H1 (cell line): ENCODE measurements around the gene DOCK10.

Experiments
- CTCF ChIP-seq, 3 experiments: IDR thresholded peaks; 1 replicate in 2 of 3; 2 replicates in 1 of 3; pipeline versions ENCODE4 v1.5.1 to v1.6.1; 2011; ENCODE audit warnings: low read length in 3 of 3, mild to moderate bottlenecking in 3 of 3, inconsistent platforms in 2 of 3, low read depth in 1 of 3, moderate library complexity in 1 of 3; ENCODE audit not compliant: insufficient read depth in 1 of 3; ENCODE audit errors: control extremely low read depth in 1 of 3
- MAX ChIP-seq: IDR thresholded peaks from 2 replicates; pipeline ENCODE4 v1.6.1; 2012; ENCODE audit warnings: inconsistent platforms

- TF ChIP-seq CTCF (IDR thresholded peaks at IDR 0.05; ENCODE audit: control extremely low read depth in 1 of 3, insufficient read depth in 1 of 3, low read depth in 1 of 3, low read length in 3 of 3) (no peak), MAX (no peak)
Measured at GRCh38 chr2:224850081-224850480, 192.2 kb downstream of the DOCK10 start.
